Erythroblast (primary cell): ENCODE measurements around the gene GNGT2.

Experiments
- GATA1 ChIP-seq: IDR thresholded peaks from 2 replicates; pipeline ENCODE4 v1.6.1; 2011; ENCODE audit warnings: low read depth, mild to moderate bottlenecking, control low read depth, low read length, moderate library complexity
- POLR2A ChIP-seq: IDR thresholded peaks from 2 replicates; pipeline ENCODE4 v1.6.1; 2011; ENCODE audit warnings: mild to moderate bottlenecking, low read length

GRCh38 chr17:49227436-49228261 is 17.3 kb upstream of the GNGT2 start:
- TF ChIP-seq POLR2A: no peak
- TF ChIP-seq GATA1: peak; percentile 13
